CD4-positive, alpha-beta T cell treated with Interleukin-4 for 1 hour (primary cell): ENCODE measurements around the gene NEK11.
"Not testable (repeated sequence)": the region's sequence is repeated elsewhere in the genome, so short reads cannot be mapped to it uniquely, and the experiment has no call there.

Source experiments
- DNase-seq, 2 donors: peaks; one replicate each; pipeline ENCODE4 v3.0.0-alpha.2; 2020 to 2022

NEK11 gene

DNA sequence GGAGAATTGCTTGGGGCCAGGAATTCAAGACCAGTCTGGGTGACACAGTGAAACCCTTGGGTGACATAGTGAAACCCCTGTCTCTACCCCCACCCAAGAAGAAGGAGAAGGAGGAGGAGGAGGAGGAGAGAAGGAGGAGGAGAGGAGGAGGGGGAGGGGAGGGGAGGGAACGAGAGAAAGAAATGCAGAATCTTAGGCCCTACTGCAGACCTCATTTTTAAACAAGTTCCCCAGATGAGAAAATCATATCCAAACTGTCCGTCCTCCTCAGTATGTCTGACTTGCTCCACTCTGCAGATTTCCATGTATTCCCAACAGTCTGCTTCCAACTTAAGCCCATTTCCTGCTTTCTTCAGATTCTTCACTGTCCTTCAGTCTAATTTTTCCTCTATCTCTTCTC lies 291.0 kb downstream of the NEK11 start:
- DNase-seq = no peak

- no peak for DNase-seq
Observed at GRCh38 chr3:131323014-131323413, 296.3 kb downstream of the NEK11 start.

DNA sequence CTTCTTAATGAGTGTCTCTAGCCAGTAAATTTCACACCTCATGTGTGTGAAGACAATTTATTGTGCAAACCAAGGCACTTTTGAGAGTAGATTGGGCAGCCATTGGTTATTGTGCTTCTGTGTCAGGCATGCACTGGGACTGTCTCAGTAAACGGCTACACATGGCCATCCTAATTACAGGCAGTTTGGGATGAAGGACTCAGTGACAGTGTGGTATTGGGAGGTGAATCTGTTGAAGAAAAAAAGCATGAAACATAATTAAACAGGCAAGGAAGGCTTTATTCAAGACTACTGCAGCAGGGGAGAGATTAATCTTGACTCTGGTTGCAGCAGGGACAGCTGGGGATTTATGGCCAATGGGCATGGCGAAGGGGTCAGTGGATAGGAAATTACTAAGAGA lies 297.1 kb downstream of the NEK11 start:
- no peak for DNase-seq

DNA sequence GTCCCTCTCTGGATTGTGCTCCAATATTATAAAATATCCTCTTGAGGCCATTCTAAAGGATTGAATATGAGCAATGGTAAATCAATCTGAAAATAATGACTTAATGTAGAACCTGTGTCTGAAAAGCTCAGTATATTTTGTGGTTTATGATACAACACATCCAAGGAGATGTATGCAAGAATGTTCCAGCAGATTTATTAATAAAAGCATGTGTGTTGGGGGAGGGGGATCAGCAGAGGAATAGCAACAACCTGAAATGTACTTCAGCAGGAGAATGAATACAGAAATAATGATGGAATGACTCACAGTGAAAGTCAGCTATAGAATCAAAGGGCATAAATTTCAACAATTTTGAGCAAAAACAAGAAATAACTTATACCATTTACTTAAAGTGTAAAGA lies 298.2 kb downstream of the NEK11 start:
- no peak for DNase-seq

DNA sequence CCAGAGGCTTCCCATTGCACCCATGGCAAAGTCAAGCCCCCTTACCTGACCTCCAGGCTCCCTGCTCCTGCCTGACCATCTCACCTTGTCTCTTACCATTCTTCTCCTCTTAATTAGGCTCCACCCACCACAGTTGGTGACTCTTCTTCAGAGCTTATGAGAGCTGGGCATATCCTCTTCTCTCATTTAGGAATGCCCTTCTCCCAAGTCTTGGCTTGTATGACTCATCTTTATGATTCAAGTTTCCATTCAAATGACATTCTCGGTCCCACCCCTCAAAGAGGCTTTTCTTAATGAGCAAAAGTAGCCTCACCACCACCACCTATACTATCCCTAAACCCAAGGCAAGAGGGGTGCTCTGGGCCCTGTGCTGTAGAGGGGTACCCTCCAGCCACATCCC lies 299.6 kb downstream of the NEK11 start:
- DNase-seq = no peak

- no peak for DNase-seq
Observed at GRCh38 chr3:131328721-131329120, 302.0 kb downstream of the NEK11 start.

DNA sequence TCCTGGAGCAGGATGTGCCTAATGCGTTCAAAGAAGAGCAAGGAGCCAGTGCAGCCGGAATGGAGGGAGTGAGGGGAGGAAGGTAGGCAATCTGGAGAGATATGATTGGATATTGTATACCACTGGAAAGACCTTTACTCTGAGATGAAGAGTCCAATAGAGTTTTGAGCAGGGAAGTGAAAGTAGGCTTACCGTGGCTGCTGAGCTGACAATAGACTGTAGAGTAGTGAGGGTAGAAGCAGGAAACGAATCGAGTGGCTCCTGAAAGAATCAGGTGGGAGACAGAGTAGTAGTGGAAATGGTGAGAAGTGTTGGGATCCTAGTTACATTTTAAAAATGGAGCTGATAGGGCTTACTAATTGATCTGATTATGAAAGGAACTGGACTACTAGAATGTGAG lies 303.1 kb downstream of the NEK11 start:
- DNase-seq = no peak

DNA sequence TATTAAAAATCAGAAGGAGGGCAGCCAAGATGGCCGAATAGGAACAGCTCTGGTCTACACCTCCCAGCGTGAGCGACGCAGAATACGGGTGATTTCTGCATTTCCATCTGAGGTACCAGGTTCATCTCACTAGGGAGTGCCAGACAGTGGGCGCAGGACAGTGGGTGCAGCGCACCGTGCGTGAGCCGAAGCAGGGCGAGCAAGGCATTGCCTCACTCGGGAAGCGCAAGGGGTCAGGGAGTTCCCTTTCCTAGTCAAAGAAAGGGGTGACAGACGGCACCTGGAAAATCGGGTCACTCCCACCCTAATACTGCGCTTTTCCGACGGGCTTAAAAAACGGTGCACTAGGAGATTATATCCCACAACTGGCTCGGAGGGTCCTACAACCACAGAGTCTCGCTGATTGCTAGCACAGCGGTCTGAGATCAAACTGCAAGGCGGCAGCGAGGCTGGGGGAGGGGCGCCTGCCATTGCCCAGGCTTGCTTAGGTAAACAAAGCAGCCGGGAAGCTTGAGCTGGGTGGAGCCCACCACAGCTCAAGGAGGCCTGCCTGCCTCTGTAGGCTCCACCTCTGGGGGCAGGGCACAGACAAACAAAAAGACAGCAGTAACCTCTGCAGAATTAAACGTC lies 304.9 kb downstream of the NEK11 start:
- DNase-seq = not testable (repeated sequence)

GRCh38 chr3:131338948-131339640 lies 312.4 kb downstream of the NEK11 start:
- DNase-seq = no peak

DNA sequence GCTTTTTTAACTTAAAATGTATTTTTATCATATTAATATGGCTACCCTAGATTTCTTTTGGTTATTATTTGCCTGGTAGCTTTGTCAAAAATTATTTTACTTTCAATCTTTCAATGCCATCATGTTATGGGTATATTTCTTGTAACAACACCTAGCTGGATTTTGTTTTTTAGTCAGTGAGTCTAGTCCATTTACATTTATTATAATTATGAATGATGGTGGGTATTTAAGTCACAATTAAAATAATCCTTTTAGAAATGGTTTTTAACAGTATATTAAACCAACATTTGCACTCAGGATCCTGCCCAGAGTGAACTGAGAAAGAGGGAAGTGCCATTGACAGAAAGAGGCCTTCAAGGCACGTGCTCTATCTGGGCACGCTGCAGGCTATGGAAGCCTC lies 315.1 kb downstream of the NEK11 start:
- DNase-seq = no peak

GRCh38 chr3:131348911-131349310 lies 322.2 kb downstream of the NEK11 start:
- no peak for DNase-seq

- no peak for DNase-seq
Observed at GRCh38 chr3:131349454-131349853, 322.8 kb downstream of the NEK11 start.

GRCh38 chr3:131349946-131350347 lies 323.3 kb downstream of the NEK11 start:
- DNase-seq = no peak

DNA sequence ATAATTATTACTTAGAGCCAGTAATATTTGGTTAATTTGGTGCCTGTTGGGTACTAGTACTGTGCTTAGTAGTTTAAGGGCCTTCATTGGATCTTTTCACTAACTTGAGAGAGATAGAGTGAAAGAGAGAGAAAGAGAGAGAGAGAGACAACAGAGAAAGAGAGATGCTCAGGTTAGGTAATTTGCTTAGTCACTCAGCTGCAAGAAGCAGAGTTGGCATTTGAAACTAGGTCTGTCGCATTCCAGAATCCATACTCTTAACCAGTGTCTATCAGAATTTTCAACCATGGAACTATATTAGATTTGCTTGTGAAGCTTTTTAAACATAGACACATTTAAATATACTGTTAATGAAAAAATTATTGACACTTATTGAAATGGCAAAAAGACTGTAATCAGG lies 323.8 kb downstream of the NEK11 start:
- DNase-seq = no peak

DNA sequence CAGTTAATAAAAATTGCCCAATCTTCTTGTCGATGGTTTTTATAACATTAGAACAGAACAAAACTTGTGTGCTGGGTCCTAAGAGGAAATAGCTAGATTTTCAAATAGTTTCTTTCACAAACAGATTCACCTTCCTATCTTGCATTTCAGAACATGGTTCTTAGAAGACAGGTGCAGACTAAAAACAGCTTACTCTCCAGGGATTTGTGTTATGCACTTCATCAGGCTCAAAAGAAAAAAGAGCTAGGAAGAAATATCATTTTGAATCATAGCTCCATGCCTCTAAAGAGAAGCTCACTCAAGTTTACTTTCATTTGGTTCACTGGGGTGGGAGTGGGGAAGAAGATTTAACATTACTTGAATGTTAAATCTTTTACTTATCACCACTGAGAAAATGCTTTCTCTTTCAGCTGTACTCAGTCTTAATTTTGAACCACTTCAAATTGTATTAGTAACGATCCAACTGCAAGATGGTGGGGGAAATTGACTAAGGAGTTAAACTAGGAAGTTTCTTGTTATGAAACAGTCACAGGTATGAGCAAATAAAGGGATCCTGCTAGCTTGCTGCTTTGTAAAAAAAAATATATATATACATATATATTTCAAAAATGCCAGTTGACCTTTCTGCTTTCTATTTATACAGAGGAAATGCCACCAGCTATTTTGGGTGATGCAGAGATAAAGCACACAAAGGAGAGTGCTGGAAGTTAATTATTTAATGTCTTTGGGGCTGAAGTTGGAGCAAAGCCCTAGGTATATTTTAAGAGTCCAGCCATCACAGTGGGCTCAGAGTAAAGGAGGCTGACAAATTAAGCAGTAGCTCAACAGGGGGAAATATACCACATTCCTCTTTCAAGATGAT lies 326.6 kb downstream of the NEK11 start:
- no peak for DNase-seq

DNA sequence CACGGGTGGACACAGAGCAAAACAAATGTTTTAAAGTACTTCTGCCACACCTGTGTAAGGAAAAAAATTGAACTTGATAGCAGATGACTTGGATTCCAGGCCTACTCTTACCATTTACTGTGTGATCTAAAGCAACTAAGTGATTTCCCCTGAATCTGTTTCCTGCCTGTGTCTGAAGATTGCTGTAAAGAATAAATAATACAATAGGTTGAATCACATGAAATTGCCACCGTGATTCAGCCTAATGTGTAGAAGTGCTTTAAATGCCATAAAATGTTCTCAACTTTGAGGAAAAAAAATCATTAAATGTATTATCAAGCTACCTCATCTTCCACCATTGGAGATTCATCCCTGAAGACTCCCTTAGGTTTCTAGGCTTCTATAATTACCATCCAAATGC lies 327.3 kb downstream of the NEK11 start:
- no peak for DNase-seq

DNA sequence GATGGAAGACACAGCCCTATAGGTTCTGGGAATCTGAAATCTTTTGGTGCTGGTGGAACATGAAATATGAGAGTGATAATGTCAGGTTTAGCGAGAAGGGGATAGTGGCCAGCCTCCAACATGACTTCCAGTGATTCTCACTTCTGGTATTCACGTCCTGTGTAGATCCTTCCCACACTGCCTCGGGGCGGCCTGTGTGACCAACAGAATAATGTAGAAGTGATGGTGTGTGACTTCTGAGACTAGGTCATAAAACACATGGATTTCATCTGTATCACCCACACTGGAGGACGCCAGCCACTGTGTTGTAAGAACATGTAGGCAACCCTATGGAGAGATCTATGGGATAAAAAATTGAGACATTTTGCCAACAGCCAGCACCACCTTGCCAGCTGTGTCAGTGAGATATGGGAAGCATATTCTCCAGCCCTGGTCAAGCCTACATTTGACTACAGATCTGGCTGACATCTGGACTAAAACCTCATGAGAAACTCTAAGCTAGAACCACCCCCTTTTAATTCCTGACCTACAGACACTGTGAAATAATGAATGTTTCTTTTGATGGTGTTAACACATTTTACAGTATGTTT lies 329.4 kb downstream of the NEK11 start:
- DNase-seq = no peak

DNA sequence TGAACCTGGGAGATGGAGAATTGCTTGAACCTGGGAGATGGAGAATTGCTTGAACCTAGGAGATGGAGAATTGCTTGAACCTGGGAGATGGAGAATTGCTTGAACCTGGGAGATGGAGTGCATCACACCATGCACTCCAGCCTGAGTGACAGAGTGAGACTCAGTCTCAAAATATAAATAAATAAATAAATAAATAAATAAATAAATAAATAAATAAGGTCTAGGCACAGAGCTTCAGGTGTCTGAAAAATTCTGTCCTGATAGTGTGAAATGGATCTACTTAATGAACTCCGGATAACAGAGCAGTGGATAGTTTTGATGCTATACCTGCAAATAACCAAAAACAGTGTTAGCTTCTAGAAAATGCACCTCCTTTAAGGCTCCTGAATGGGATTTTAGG lies 330.6 kb downstream of the NEK11 start:
- DNase-seq = no peak

DNA sequence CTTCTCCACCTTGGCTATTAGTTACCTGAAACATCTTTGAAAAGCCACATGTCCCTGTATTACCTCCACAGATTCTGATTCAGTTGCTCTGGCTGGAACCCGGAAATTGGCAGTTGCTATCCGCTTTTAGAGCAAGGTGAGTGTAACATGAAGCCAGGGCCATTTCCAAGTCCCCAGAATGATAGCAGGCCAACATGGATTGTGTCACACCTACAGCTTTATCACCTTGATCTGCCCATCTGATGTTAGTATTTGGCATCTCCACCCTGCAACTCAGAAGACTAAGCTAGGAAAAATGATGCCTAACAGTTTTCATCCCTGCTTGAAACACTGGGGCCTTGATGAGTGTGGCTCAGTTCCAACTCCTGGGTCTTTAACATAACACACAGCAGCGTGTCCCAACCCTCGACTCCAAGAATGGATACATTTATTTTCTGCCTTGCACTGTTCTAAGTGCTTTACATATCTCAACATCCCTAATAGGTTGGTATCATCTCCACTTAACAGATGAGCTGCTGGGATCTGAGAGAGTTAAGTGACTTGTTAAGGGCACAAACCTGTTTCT lies 333.6 kb downstream of the NEK11 start:
- no peak for DNase-seq

DNA sequence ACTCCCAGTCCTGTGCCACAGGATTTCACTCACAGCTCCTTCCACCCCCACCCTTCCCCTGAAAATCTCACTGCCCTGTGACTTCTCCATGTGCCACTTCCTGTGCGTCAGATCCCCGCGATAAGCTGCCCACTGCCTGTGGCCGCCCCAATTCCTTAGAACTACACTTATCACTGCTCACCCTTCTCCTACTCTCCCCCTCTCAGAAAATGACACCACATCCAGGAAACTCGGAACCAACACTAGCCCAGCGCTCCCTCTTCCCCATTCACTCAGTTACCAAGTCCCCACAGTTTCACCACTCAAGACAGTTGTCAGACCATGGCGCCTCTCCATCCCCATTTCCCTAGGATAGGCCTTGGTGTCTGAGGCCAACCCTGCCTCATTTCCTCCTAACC lies 334.4 kb downstream of the NEK11 start:
- peak; percentile 33 to 77 for DNase-seq

- peak; percentile 50 to 87 for DNase-seq
Observed at GRCh38 chr3:131361464-131362421, 335.1 kb downstream of the NEK11 start.

DNA sequence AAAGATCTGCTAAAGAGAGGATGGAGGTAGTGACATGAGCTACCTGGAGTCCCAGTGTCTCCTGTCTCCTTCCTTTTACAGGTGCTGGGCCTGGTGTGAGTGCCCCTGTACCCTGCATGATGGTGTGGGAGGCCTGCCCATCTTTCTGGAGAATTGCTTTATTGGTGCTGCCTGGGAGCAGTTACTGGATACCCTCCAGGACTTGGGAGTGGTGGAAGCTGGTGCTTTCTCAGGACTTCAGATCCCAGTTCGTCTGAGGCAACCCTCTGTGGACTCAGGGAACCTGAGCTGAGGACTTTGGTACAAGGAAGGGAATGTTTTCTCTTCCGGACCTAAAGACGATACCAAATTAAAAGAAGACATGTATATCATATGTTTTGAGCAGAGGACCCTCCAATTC lies 336.6 kb downstream of the NEK11 start:
- no peak for DNase-seq
